ENCODE results near the gene SOX18.

SOX18 gene

DNA sequence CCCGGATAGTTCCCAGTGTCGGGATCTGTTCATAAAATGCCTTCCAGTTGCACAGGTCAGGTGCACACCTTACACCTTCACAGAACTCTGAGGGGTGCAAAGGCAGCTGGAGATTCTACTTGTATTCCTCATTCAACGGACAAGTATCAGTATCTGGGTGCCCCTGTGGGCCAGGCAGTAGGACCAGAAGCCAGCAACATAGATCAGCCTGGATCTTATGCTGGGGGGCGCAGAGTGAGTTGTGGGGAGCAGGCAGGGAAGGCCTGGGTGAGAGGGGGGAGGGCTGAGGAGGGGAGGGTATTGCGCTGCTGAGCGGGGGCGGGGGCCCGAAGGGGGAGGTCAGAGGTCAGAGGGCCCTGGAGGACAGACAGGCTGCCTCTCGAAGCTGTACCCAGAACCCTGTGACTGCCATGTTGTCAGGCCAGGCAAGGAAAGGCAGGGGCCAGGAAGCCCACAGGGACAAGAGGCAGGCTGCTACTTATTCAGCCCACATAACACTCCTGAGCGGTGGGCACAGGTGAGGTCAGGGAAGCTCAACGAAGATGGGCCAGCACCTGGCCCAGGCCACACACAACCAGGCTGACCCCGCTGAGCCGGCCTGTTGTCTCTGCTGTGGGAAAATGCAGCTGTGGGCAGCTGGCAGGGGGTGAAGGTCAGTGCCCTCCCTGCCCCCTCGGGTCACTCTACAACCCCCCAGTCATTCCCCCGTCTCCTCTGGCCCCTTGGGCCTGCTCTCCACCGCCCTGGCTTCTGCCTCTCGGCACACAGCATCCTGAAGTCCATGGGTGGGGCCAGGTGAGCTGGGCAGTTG, 31.6 kb upstream of the SOX18 start:
- no peak for DNase-seq (ENCODE audit: low read depth in 2 of 2)

DNA sequence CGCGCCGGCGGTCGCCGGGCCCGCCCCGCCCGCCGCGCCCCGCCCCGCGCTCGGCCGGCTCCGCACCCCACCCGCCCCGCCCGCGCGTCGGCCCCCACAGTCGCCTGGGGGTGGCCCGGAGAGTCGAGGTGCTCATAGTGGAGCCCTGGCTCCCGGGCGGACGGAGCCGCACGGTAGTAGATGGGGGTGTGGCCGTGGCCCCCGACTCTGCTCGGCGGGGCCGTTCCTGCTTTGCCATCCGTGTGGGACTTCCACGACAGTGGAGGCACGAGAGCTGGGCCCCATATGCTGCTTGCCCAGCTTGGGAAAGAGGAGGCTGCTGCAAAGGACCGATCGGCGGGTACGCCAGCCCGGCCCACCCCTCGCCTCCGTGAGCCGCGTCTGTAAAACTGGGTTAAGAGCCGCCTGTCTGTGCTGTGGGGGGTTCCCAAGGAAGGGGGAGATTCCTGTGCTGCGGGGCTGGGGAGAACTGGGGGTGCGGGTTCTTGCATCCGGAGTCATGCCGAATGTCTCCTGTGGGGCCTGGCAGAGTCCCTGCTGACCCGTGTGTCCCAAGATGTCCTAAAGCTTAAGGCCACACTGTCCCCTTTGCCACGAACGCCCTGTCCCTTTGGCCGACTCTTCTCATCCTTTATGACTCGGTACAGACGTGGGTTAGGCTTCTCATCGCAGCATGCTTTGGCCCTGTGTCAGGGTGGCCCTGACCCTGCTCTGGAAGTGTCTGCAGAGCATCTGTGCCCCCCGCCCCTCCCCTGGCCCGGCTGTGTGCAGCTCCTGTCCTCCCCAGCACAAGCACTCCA, 30.8 kb upstream of the SOX18 start, which contains the start of gene OPRL1:
TSS of gene OPRL1 (plus strand) at position 70 of the 800 bp plus-strand sequence. CDS start 12,639 bp downstream, outside the sequence.
- DNase-seq (ENCODE audit: low read depth in 2 of 2): peak in 1 of 2 donors; percentile 49

GRCh38 chr20:64079273-64080012, 30.0 kb upstream of the SOX18 start, which contains the start of gene RGS19:
Gene RGS19 (minus strand): TSS chr20:64079518. CDS start chr20:64076886, 2,632 bp downstream.
- DNase-seq (ENCODE audit: low read depth in 2 of 2): peak in 1 of 2 donors; percentile 36

DNA sequence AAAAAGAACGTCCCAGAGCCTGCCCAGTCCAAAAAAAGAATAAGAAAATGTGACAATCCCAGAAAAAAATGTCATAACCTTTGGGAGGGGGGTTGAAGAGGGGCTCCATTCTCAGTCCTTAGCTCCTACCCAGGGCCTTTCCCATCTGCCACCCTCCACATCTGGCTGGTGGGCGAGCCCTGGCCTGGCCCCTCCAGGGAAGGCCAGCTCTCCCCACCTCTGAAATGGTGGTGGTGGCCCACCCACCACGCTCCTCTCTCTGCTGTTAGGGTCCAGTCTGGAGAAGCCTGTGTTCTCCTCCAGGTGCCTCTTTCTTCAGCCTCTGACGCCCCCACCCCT, 29.5 kb upstream of the SOX18 start:
- DNase-seq (ENCODE audit: low read depth in 2 of 2): no peak

DNA sequence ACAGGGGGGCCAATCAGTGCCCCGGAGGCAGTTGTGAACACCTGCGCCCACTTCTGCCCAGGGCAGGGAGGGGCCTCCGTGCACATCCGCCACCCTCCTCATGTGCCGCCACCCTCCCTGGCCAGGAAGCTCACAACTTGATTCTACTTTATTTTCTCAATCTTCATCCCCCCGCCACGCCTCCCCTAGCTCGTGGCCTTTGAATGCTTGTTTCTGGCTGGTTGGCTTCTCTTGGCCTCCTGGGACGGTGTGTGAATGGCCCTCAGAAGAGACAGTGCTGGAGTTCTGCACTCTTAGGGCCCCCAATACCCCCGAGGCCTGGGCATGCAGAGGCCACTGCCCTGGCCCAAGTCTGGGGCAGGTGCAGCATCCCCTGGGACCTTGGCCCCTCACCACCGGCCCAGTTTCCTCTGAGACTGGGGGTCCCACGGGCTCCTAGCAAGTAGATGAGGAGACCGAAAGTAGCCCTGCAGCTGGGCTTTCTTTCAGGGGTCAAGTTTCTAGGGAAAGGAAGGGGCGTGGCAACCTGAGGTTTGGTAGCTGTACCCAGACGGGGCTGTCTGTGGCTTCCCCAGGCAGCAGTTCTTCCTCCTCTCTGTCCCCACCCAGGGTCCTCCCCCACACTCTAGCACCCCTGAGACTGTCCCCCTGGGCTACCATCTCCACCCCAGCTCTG, 28.6 kb upstream of the SOX18 start:
- no peak for DNase-seq (ENCODE audit: low read depth in 2 of 2)

- no peak for DNase-seq (ENCODE audit: low read depth in 2 of 2)
Observed at GRCh38 chr20:64077541-64077875, 28.1 kb upstream of the SOX18 start.

DNA sequence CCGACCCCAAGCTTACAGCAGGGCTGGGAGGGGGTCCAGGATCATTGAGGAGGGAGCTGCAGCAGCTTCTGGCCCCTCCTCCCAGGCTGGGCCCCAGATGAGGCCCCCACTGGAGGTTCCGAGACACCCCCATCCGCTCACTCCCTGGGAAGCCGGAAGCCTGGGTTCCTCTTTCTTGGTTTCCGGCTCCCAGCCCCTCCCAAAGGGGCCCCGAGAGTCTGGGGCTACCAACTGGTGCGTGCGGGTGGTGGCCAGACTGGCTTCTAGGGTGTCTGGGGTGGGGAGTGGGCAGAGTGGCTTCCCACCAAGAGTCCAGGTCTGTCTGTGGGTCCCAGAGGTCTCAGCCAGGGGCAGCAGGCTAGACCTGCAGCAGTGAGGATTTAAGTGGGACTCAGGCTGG, 27.7 kb upstream of the SOX18 start:
- no peak for DNase-seq (ENCODE audit: low read depth in 2 of 2)

- DNase-seq (ENCODE audit: low read depth in 2 of 2): no peak
Observed at GRCh38 chr20:64076061-64076997, 26.9 kb upstream of the SOX18 start.

DNA sequence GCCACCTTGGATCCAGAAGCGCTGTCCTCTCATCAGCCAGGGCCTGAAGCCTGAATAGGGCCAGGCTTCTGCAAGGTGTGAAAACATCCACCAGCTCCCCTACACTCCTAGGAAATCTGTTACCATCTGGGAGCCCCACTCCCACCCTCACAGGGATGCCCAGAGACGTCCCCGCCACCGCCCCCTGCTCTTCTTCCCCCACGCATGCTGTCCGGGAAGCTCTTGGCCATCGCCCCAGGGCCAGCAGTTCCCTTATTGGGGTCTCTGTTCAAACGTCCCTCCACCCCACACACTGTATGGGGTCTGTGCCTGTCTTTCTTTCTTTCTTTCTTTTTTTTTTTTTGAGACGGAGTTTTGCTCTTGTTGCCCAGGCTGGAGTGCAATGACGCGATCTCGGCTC, 26.1 kb upstream of the SOX18 start:
- DNase-seq (ENCODE audit: low read depth in 2 of 2): no peak

GRCh38 chr20:64074963-64075362, 25.5 kb upstream of the SOX18 start:
- DNase-seq (ENCODE audit: low read depth in 2 of 2): no peak

GRCh38 chr20:64074184-64074789, 24.8 kb upstream of the SOX18 start:
- no peak for DNase-seq (ENCODE audit: low read depth in 2 of 2)

DNA sequence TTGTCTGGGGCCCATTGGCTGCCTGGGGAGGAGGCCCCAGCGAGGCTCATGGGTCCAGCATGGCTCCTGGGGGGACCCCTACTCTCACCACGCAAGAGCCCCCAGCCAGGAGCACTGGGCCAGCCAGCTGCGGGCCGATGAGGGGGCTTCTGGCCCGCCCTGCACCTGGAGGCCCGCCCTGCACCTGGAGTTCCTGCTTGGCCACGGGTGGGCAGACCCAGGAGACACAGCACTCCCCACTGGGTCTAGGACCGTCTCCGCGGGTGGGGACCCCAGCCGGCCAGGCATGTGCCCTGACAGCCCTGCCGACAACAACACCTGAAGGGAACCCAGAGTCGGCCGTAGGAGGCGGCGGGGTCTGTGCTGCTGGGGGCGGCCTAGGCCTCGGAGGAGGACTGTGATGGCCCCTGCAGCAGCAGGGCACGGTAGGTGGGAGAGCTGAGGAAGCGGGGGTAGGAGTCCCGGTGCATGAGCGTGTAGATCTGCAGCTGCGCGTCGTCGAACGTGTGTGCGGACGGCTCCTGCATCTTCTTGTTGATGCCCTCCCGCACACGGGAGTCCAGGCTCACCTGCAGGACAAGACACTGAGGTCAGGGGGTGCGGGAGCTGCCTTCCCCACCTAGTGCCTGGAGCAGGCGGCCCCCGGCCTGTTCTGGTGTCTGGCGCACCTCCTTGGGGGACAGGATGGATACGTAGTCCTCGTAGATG, 24.2 kb upstream of the SOX18 start:
- DNase-seq (ENCODE audit: low read depth in 2 of 2): no peak

DNA sequence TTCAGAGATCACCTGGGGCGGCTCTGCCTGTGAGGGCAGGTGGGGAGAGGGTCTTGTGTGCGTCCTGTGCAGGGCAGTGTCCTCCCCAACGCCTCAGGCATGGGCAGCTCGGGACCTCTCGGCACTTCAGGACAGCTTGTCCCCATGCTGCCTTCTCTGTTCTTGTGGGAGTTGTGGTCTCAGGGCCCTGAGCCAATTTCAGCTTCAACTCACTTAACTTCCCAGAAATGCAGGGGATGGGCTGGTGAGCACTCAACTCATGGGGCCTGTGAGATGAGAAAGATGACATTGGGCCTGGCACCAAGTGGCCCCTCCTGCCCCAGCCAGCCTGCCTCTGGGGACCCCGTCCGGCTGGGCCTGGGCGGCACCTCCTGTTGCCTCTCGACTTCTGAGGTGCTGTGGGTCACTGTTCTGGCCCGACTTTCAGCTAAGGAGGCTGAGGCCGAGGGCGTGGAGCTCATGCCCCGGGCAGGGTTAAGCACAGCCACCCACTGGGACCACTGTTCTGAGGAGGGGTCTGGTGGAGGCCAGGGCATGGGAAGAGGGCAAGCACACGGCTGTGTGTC, 23.1 kb upstream of the SOX18 start:
- DNase-seq (ENCODE audit: low read depth in 2 of 2): no peak

DNA sequence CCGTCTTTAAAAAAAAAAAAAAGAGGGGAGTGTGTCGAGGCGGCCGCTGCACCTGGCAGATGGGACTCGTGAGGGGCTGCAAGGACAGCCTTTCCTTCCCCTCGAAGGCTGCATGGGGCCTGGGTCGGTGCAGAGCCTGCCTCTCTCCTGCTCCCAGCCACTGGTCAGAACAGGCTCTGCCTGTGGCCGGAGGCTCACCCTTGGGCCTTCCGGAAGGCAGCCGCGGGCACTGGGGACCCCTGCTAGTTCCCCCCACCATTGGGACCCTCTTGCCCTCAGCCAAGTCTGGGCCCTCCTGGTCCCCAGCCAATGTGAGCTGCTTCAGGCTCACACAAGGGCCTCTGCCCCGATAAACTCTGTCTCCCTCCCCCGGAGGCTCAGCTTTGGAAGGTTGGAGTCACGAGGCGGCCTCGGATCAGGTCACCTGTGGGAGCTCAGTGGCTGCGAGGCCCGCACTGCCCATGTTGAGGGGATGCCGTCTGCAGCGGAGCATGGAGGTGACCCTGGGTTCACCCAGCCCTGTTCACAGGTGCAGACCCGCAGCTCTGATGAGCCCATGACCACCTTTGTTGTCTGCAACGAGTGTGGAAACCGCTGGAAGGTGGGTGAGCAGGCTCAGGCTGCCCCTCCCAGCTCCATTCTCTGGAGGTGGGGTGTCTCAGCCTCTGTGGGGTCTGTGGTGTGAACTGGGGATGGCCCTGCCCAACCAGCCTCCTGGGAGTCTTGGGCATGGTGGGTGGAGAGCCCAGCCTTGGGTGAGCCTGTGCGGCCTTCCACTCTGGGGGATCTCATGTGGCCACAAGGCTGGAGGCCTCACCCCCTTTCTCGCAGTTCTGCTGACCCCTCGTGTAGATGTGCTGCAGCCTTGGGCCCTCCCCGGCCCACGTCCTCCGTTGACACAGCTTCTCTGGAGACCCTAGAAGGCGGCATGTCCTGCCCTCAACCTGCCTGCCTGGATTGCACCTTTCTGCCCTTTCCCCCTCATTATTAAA, 22.2 kb upstream of the SOX18 start:
- no peak for DNase-seq (ENCODE audit: low read depth in 2 of 2)

GRCh38 chr20:64070244-64070993, 21.0 kb upstream of the SOX18 start:
- no peak for DNase-seq (ENCODE audit: low read depth in 2 of 2)

GRCh38 chr20:64069614-64070243, 20.3 kb upstream of the SOX18 start:
- no peak for DNase-seq (ENCODE audit: low read depth in 2 of 2)

- no peak for DNase-seq (ENCODE audit: low read depth in 2 of 2)
Observed at GRCh38 chr20:64069209-64069613, 19.8 kb upstream of the SOX18 start.
